Colonic mucosa (tissue), 4 donors: Measurements from ENCODE around the gene CETP. TPM values are rescaled to one million over a fixed set of nuclear protein-coding genes. Genes with fewer than 3 reads are reported as not detected.
"Not testable (repeated sequence)": the region's sequence is repeated elsewhere in the genome, so short reads cannot be mapped to it uniquely, and the experiment has no call there.

ENCODE experiments used
- DNase-seq: peaks from one replicate; pipeline ENCODE4 v3.0.0-alpha.2; 2020
- H3K27ac ChIP-seq: fragments of 200-600 bp; one replicate; pipeline ENCODE4 v1.8.0; 2021
- H3K27me3 ChIP-seq: fragments of 200-600 bp; one replicate; pipeline ENCODE4 v1.8.0; 2021
- H3K36me3 ChIP-seq: fragments of 200-600 bp; one replicate; pipeline ENCODE4 v1.8.0; 2021
- H3K4me1 ChIP-seq: fragments of 200-600 bp; one replicate; pipeline ENCODE4 v1.8.0; 2021; ENCODE audit warnings: mild to moderate bottlenecking
- H3K4me3 ChIP-seq: fragments of 200-600 bp; one replicate; pipeline ENCODE4 v1.8.0; 2021
- H3K9ac ChIP-seq, 2 donors: one replicate each; pipeline ENCODE4 v1.7.0; 2013; ENCODE audit warnings: control low read depth in 2 of 2, low read depth in 2 of 2, low read length in 2 of 2
- H3K9me3 ChIP-seq: fragments of 200-600 bp; one replicate; pipeline ENCODE4 v1.8.0; 2021
- intact Hi-C: fragments of 100-400 bp; cut with DNase I; formaldehyde crosslinking; loops from one replicate; pipeline ENCODE4 v1.14.1; 2022
- total RNA-seq, 2 donors: library from RNA; stranded (reverse); fragmentation: NEBNext Ultra II Directional in 1 of 2; extraction: Animal tissue kit (Norgen Biotek cat#: 25700) in 1 of 2; gene quantifications; one replicate each; pipeline ENCODE4 v1.2.1, GENCODE V29; 2021
- TF ChIP-seq, protein P1 (sequence below): fragments of 200-600 bp; IDR thresholded peaks from one replicate; pipeline ENCODE4 v1.8.0; 2022; ENCODE audit warnings: antibody characterized with exemption, mild to moderate bottlenecking
- donor health status: healthy.
- donor health status: DM: no; HTN: no; CAD: no.
- donor health status: DM: no; HTN: no; CAD: no.

The CETP gene
- total RNA-seq, 2 donors from 2014 or later = not detected

DNA sequence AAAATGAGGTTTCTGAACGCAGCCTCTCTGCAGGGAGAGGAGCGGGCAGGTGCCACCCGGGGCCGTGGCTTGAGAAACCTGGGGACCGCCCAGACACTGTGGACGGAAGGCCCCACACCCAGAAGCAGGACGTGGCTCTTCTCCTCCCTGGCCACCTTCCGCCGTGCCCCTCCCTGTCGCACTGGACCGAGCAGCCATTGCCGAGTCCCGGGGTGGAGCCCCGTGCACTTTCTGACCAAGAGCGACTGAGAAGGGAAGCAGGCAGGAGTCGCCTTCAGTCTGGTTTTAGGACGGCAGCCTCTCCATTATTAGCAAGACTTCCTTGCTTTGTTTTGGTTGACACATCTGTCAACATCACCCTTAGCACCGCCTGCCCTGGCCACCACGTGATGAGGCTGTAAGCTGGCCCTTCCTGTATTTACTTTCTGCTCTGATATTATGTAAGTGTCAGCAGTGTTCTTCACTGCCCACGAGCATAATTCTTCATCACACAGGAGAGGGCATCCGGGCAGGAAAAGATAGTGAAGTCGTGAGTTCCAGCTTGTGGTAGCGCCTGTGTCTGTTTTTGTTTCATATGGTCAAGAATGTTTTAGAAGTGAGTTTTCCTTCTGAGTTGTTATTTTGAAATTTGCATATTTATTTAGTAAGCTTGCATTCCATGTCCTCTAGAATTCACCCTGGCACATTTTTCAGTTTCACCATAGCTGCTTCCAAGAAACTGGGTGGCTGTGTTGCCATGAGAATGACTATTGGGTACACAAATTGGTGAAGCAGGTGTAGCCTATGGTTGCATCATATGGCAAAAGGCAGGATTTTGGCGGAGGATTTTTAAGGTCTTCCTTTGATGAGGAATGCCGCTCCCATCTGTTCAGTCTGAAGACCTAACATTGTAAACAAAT, 28.8 kb upstream of the CETP start:
- H3K4me3 ChIP-seq = peak overlapping the region; percentile 68
- peak overlapping the region; percentile 100 for H3K9ac ChIP-seq
- peaks cover 6% of the 10 kb centered on the region for H3K36me3 ChIP-seq
- peak overlapping the region; percentile 95 for H3K27ac ChIP-seq
- peak; percentile 86 for DNase-seq
- intact Hi-C loops = loop anchor here (10.0 kb wide), 1 partner anchor 252 kb away; the partner anchor contains the start of genes PSME3IP1 and RSPRY1
- H3K9me3 ChIP-seq = no peaks in the 10 kb centered on the region
- TF ChIP-seq, protein P1, sequence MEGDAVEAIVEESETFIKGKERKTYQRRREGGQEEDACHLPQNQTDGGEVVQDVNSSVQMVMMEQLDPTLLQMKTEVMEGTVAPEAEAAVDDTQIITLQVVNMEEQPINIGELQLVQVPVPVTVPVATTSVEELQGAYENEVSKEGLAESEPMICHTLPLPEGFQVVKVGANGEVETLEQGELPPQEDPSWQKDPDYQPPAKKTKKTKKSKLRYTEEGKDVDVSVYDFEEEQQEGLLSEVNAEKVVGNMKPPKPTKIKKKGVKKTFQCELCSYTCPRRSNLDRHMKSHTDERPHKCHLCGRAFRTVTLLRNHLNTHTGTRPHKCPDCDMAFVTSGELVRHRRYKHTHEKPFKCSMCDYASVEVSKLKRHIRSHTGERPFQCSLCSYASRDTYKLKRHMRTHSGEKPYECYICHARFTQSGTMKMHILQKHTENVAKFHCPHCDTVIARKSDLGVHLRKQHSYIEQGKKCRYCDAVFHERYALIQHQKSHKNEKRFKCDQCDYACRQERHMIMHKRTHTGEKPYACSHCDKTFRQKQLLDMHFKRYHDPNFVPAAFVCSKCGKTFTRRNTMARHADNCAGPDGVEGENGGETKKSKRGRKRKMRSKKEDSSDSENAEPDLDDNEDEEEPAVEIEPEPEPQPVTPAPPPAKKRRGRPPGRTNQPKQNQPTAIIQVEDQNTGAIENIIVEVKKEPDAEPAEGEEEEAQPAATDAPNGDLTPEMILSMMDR = no peak
- no peaks in the 10 kb centered on the region for H3K27me3 ChIP-seq
- peaks cover 4% of the 10 kb centered on the region for H3K4me1 ChIP-seq

DNA sequence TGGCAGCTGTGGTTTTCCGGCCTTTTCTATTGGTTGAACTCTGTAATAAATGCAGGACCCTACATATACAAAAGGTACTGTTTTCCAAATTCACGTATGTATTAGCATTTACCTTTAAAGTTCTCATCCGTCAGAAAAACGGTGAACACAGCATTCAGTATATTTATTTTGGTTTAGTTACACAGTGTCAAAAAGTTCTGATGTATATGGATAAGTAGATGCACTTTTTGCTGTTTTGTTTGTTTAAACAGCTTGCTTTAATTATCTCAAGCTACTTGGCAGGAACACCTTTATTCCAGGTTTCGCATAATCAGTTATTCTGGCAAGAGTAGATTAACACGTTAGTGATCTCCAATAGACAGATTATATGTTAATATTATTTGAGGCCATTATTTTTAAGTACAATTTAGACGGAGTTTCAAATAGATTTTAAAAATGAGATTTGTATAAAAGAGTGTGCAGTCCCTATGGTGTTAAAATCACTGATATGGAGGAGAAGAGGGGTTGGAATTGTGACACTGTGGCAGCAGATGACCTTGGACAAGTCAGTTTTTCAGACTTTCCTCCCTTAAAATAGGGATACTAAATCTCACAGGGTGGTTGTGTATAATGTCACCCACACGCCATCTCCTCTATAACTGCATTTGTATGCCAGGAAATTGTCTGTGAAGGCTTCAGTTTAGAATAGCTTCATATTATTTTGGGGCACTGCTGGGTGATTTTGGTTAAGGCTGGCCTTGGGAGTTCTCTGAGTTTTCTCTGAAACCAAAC, 27.7 kb upstream of the CETP start:
- H3K36me3 ChIP-seq = peaks cover 11% of the 10 kb centered on the region
- intact Hi-C loops = loop anchor here (10.0 kb wide), 1 partner anchor 251 kb away; the partner anchor contains the start of genes PSME3IP1 and RSPRY1

GRCh38 chr16:56934599-56935145, 27.1 kb upstream of the CETP start:
- Histone ChIP-seq H3K9ac (peak overlapping the region in 1 of 2 donors; percentile 51), H3K4me3 (peak overlapping the region; percentile 68), H3K36me3 (peaks cover 16% of the 10 kb centered on the region)
- DNase-seq, H3K27ac ChIP-seq, H3K9me3 ChIP-seq, H3K27me3 ChIP-seq, H3K4me1 ChIP-seq: not testable (repeated sequence)
- intact Hi-C loops = loop anchor here (10.0 kb wide), 1 partner anchor 250 kb away; the partner anchor contains the start of genes PSME3IP1 and RSPRY1

More for the DNA sequence above, 27.7 kb upstream of the CETP start:
- Histone ChIP-seq H3K4me3 (peak overlapping the region; percentile 68), H3K27ac (no peak overlapping the region), H3K9ac (peak overlapping the region; percentile 51 to 100), H3K27me3 (no peaks in the 10 kb centered on the region), H3K9me3 (no peaks in the 10 kb centered on the region), H3K4me1 (peaks cover 4% of the 10 kb centered on the region)
- DNase-seq = no peak
- TF ChIP-seq, protein P1 = no peak

- TF ChIP-seq, protein P1 = no peak
- Histone ChIP-seq H3K4me1 (peaks cover 4% of the 10 kb centered on the region), H3K36me3 (peaks cover 19% of the 10 kb centered on the region), H3K27me3 (no peaks in the 10 kb centered on the region), H3K4me3 (no peak overlapping the region), H3K27ac (no peak overlapping the region), H3K9me3 (no peaks in the 10 kb centered on the region), H3K9ac (peak overlapping the region; percentile 16 to 42)
- DNase-seq = no peak
- intact Hi-C loops = loop anchor here (10.0 kb wide), 1 partner anchor 250 kb away; the partner anchor contains the start of genes PSME3IP1 and RSPRY1
Observed at GRCh38 chr16:56935201-56935600, 26.5 kb upstream of the CETP start.

GRCh38 chr16:56936491-56936890, 25.3 kb upstream of the CETP start:
- no peak overlapping the region for H3K9ac ChIP-seq
- no peak overlapping the region for H3K4me3 ChIP-seq
- no peaks in the 10 kb centered on the region for H3K27me3 ChIP-seq
- H3K36me3 ChIP-seq = peaks cover 32% of the 10 kb centered on the region
- TF ChIP-seq, protein P1 = no peak
- no peak overlapping the region for H3K27ac ChIP-seq
- H3K9me3 ChIP-seq = no peaks in the 10 kb centered on the region
- no peaks in the 10 kb centered on the region for H3K4me1 ChIP-seq
- intact Hi-C loops = loop anchor here (10.0 kb wide), 1 partner anchor 248 kb away; the partner anchor contains the start of genes PSME3IP1 and RSPRY1
- no peak for DNase-seq
